Measurements from ENCODE around the gene RGS17. TPM values are rescaled to one million over a fixed set of nuclear protein-coding genes. Genes with fewer than 3 reads are reported as not detected.
A peak's percentile ranks its signal among the peaks of the same experiment; 100 is the strongest.

RGS17 gene
- total and polyA plus RNA-seq, 2 donors = 1.6 to 2.4 TPM

DNA sequence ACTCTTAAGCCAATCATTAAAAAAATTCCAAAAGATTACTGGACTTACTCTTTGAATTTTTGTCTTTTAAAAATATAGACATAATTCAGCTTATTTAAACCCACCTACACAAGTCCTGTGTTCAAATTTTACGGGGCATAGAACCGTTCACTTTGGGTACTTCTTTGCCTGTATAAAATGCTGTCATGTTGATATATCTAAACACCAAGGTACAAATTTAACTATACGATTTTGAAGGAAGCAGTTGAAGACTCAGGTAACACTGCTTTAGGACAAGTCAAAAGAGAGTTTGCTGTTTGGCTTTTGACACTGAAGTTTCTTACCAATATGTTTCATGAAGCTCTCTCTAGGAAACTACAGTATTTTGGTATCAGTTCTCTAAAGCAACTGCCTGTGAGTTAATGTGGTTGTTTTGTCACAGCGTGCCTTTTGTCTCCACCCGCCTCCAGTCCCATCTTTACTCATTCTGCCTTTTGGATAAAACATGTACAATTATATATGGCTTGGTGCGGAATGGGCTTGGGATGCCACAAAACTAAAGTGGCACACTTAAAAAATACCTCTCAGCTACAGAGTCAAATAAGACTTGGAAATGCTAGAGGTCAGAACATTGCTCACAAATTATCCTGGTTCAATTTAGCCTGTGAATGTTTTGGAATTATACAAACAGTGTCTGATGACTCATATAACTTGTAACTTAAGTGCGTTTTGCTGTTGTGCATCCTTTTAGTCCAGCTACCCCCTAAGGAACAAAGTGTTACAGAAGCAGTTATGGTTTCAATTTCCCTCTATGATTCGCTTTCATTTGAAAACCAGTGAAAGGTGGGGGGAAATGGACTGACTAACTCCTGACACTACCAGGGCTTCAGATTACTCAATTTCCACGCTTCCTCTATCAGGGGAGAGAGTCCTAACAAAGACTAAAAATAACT lies 38.7 kb downstream of the RGS17 start:
- Histone ChIP-seq H3K27ac (ENCODE audit: low read depth in 1 of 2, low read length in 1 of 2) (peak overlapping the region; percentile 33 to 52), H3K9me3 (ENCODE audit: control insufficient read depth in 2 of 2, insufficient read depth in 1 of 2, low read length in 1 of 2) (no peaks in the 10 kb centered on the region), H3K4me1 (ENCODE audit: control insufficient read depth in 2 of 2, insufficient read depth in 2 of 2, low read length in 2 of 2) (no peaks in the 10 kb centered on the region), H3K4me3 (ENCODE audit: low read length in 2 of 2) (no peak overlapping the region), H3K36me3 (ENCODE audit: control insufficient read depth in 2 of 2, insufficient read depth in 2 of 2, low read length in 1 of 2) (no peaks in the 10 kb centered on the region), H3K27me3 (ENCODE audit: control insufficient read depth in 2 of 2, insufficient read depth in 1 of 2, low read length in 1 of 2) (no peaks in the 10 kb centered on the region)
- peak in 1 of 9 donors; percentile 12 for DNase-seq (ENCODE audit: low read depth in 6 of 9, low spot score in 9 of 9)
- 88% methylated on average over 9 of the region's 9 CpGs for WGBS

DNA sequence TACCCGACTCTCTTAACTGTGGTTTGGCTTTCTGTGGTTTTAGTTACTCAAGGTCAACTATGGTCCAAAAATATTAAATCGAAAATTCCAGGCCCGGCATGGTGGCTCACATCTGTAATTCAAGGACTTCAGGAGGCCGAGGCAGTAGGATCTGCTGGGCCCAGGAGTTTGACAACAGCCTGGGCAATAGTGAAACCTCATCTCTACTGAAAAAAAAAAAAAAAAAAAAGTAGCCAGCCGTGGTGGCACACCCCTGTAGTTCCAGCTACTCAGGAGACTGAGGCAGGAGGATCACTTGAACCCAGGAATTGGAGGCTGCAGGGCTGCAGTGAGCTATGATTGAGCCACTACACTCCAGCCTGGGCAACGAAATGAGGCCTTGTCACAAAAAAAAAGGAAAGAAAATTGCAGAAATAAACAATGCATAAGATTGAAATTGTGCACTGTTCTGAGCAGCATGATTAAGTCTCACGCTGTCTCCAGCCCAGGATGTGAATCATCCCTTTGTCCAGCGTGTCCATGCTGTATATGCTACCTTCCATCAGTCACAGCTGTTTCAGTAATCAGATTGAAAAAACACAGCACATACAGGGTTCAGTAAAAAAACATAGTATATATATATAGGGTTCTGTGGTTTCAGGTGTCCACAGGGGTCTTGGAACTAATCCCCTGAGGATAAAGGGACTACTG lies 40.7 kb downstream of the RGS17 start:
- H3K9me3 ChIP-seq (ENCODE audit: control insufficient read depth in 2 of 2, insufficient read depth in 1 of 2, low read length in 1 of 2) = no peaks in the 10 kb centered on the region
- 83% methylated on average over 8 of the region's 8 CpGs for WGBS
- no peak overlapping the region for H3K27ac ChIP-seq (ENCODE audit: low read depth in 1 of 2, low read length in 1 of 2)
- no peaks in the 10 kb centered on the region for H3K36me3 ChIP-seq (ENCODE audit: control insufficient read depth in 2 of 2, insufficient read depth in 2 of 2, low read length in 1 of 2)
- no peaks in the 10 kb centered on the region for H3K4me1 ChIP-seq (ENCODE audit: control insufficient read depth in 2 of 2, insufficient read depth in 2 of 2, low read length in 2 of 2)
- no peak overlapping the region for H3K4me3 ChIP-seq (ENCODE audit: low read length in 2 of 2)
- DNase-seq (ENCODE audit: low read depth in 6 of 9, low spot score in 9 of 9) = no peak
- no peaks in the 10 kb centered on the region for H3K27me3 ChIP-seq (ENCODE audit: control insufficient read depth in 2 of 2, insufficient read depth in 1 of 2, low read length in 1 of 2)

DNA sequence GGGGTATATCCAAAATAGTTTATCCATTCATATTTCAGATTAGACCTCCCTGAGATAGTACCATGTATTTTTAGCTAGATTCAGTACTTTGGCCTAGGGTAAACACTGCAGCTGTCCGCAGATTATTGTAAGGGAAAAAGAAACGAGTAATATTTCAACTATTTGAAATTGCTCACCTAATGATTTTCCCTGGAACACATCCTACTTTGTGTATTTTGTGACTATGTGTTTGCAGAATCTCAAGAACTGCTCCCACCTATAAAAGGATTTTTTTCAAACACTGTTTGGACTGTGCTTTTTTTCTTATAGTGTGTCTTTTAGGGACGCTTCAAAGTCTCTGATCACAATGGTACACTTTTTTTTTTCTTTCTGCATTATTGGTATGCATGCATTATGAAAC lies 42.3 kb downstream of the RGS17 start:
- no peak for DNase-seq (ENCODE audit: low read depth in 6 of 9, low spot score in 9 of 9)
- Histone ChIP-seq H3K27me3 (ENCODE audit: control insufficient read depth in 2 of 2, insufficient read depth in 1 of 2, low read length in 1 of 2) (no peaks in the 10 kb centered on the region), H3K4me3 (ENCODE audit: low read length in 2 of 2) (no peak overlapping the region), H3K4me1 (ENCODE audit: control insufficient read depth in 2 of 2, insufficient read depth in 2 of 2, low read length in 2 of 2) (no peaks in the 10 kb centered on the region), H3K9me3 (ENCODE audit: control insufficient read depth in 2 of 2, insufficient read depth in 1 of 2, low read length in 1 of 2) (no peaks in the 10 kb centered on the region), H3K27ac (ENCODE audit: low read depth in 1 of 2, low read length in 1 of 2) (no peak overlapping the region), H3K36me3 (ENCODE audit: control insufficient read depth in 2 of 2, insufficient read depth in 2 of 2, low read length in 1 of 2) (no peaks in the 10 kb centered on the region)
- WGBS = 94% methylated on average over 3 of the region's 3 CpGs

DNA sequence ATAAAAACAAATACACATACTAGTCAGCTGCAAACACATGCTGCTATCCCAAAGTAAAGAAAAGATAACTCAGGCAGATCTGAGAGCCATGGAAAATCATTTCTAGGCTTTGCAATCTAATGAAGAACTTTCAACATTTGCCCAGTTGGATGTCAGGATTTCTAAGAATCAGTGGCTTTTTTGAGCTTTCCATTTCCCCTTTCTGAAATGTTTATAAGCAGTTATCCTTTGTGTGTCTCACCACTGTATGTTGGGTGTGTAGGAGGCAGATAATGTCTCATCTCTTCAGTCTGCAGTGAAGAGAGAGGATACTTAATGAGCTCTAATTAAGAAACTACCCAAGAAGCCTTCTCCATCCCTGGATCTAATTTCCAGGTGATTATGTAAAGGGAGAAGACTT lies 43.6 kb downstream of the RGS17 start:
- DNase-seq (ENCODE audit: low read depth in 6 of 9, low spot score in 9 of 9) = no peak
- H3K27ac ChIP-seq (ENCODE audit: low read depth in 1 of 2, low read length in 1 of 2) = no peak overlapping the region
- H3K4me3 ChIP-seq (ENCODE audit: low read length in 2 of 2) = no peak overlapping the region
- H3K27me3 ChIP-seq (ENCODE audit: control insufficient read depth in 2 of 2, insufficient read depth in 1 of 2, low read length in 1 of 2) = no peaks in the 10 kb centered on the region
- no peaks in the 10 kb centered on the region for H3K36me3 ChIP-seq (ENCODE audit: control insufficient read depth in 2 of 2, insufficient read depth in 2 of 2, low read length in 1 of 2)
- no peaks in the 10 kb centered on the region for H3K9me3 ChIP-seq (ENCODE audit: control insufficient read depth in 2 of 2, insufficient read depth in 1 of 2, low read length in 1 of 2)
- H3K4me1 ChIP-seq (ENCODE audit: control insufficient read depth in 2 of 2, insufficient read depth in 2 of 2, low read length in 2 of 2) = no peaks in the 10 kb centered on the region

DNA sequence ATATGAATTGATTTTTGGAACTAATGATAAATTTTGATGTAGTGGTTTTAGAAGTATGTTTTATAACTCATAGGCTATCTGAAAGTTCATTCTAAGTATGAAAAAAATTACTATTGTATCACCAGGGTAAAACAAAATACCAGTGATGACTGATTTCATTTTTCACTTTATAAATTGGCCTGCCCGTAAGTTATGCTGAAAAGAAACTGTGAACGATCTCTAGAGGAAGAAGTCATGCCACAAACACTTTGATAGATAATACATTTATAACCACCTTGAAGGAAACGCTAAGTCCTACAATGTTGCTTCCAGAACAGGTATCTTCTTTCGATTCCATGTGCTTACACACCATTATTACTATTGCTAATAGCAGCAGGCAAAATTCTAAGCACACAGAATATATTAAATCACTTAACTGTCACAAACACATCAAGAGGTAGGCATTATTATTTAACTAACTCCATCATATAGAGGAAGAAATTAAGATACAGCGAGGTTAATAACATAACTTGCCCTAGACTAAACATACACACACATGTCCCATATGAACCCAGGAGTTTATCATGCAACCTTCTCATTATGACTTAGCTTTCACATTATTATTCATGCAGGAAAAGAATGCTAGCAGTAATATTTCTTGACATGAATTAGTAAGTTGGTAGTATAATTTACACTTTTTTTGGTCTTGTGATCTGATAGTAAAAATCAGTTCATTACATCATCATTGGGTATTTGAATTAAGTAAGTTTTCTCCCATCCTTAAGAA lies 44.7 kb downstream of the RGS17 start:
- DNase-seq (ENCODE audit: low read depth in 6 of 9, low spot score in 9 of 9) = no peak
- no peaks in the 10 kb centered on the region for H3K9me3 ChIP-seq (ENCODE audit: control insufficient read depth in 2 of 2, insufficient read depth in 1 of 2, low read length in 1 of 2)
- H3K27me3 ChIP-seq (ENCODE audit: control insufficient read depth in 2 of 2, insufficient read depth in 1 of 2, low read length in 1 of 2) = no peaks in the 10 kb centered on the region
- no peaks in the 10 kb centered on the region for H3K36me3 ChIP-seq (ENCODE audit: control insufficient read depth in 2 of 2, insufficient read depth in 2 of 2, low read length in 1 of 2)
- H3K4me1 ChIP-seq (ENCODE audit: control insufficient read depth in 2 of 2, insufficient read depth in 2 of 2, low read length in 2 of 2) = no peaks in the 10 kb centered on the region
- H3K4me3 ChIP-seq (ENCODE audit: low read length in 2 of 2) = no peak overlapping the region
- H3K27ac ChIP-seq (ENCODE audit: low read depth in 1 of 2, low read length in 1 of 2) = no peak overlapping the region
- 93% methylated on average over 5 of the region's 5 CpGs for WGBS

DNA sequence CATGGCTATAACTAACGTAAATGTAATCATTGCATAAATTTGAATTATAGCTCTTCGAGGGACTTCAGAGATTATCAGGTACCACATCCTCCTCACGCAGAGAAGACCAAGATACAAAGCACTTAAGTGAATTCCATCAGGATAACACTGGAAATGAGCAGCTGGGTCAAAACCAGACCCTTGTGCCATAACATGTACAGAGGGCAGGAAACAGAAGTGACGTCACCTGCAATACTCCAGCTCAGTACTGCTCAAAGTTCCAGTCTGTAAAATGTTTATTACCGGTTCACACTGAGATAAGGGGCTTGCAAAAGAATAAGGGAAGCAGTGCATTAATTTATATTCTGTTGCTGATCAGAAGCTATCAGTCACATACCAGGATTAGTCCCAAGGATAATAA lies 45.8 kb downstream of the RGS17 start:
- no peaks in the 10 kb centered on the region for H3K27me3 ChIP-seq (ENCODE audit: control insufficient read depth in 2 of 2, insufficient read depth in 1 of 2, low read length in 1 of 2)

DNA sequence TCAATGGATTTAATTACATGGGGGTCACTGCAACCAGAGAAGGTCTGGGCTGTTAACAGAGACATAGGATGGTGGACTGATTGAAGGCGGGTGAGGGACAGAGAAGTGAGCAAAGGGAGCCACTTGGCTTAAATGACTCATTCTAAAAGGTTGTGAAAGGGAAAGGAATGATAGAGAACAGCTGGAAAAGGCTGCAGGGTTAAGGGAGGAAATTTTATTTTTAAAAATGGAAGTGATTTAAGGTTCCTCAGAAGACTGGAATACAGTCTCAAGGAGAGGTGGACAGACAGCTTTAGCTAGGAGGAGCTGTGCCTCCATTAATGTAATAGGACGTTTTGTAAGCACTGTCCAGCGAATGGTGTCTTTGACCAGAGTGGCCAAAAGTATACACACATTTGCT lies 46.7 kb downstream of the RGS17 start:
- Histone ChIP-seq H3K9me3 (ENCODE audit: control insufficient read depth in 2 of 2, insufficient read depth in 1 of 2, low read length in 1 of 2) (no peaks in the 10 kb centered on the region), H3K36me3 (ENCODE audit: control insufficient read depth in 2 of 2, insufficient read depth in 2 of 2, low read length in 1 of 2) (no peaks in the 10 kb centered on the region), H3K27ac (ENCODE audit: low read depth in 1 of 2, low read length in 1 of 2) (no peak overlapping the region), H3K4me1 (ENCODE audit: control insufficient read depth in 2 of 2, insufficient read depth in 2 of 2, low read length in 2 of 2) (no peaks in the 10 kb centered on the region), H3K27me3 (ENCODE audit: control insufficient read depth in 2 of 2, insufficient read depth in 1 of 2, low read length in 1 of 2) (no peaks in the 10 kb centered on the region), H3K4me3 (ENCODE audit: low read length in 2 of 2) (no peak overlapping the region)
- 91% methylated on average over 3 of the region's 3 CpGs for WGBS
- no peak for DNase-seq (ENCODE audit: low read depth in 6 of 9, low spot score in 9 of 9)

More for the DNA sequence above, 45.8 kb downstream of the RGS17 start:
- H3K36me3 ChIP-seq (ENCODE audit: control insufficient read depth in 2 of 2, insufficient read depth in 2 of 2, low read length in 1 of 2) = no peaks in the 10 kb centered on the region
- WGBS = 81% methylated on average over 5 of the region's 5 CpGs
- H3K4me1 ChIP-seq (ENCODE audit: control insufficient read depth in 2 of 2, insufficient read depth in 2 of 2, low read length in 2 of 2) = no peaks in the 10 kb centered on the region
- H3K9me3 ChIP-seq (ENCODE audit: control insufficient read depth in 2 of 2, insufficient read depth in 1 of 2, low read length in 1 of 2) = no peaks in the 10 kb centered on the region
- DNase-seq (ENCODE audit: low read depth in 6 of 9, low spot score in 9 of 9) = no peak
- no peak overlapping the region for H3K4me3 ChIP-seq (ENCODE audit: low read length in 2 of 2)
- H3K27ac ChIP-seq (ENCODE audit: low read depth in 1 of 2, low read length in 1 of 2) = no peak overlapping the region

DNA sequence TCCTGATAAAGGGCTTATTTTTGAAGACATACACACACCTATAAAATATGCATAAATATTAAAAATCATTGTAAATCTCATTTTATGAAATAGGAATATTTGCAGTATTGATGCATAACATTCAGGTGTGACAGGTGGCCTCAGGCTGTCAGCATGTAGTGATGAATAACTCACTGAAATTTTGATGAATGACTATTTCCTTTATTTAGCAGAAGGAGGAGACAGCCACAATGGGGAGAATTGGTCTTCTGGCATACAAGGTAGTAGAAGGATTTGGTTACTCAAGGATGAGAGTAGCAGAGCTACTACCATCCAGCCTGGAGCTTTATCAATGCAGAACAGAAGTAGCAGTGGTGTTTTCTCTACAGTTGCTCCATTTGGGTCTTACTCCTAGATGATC lies 47.2 kb downstream of the RGS17 start:
- H3K27ac ChIP-seq (ENCODE audit: low read depth in 1 of 2, low read length in 1 of 2) = no peak overlapping the region
- H3K27me3 ChIP-seq (ENCODE audit: control insufficient read depth in 2 of 2, insufficient read depth in 1 of 2, low read length in 1 of 2) = no peaks in the 10 kb centered on the region
- no peaks in the 10 kb centered on the region for H3K36me3 ChIP-seq (ENCODE audit: control insufficient read depth in 2 of 2, insufficient read depth in 2 of 2, low read length in 1 of 2)
- H3K9me3 ChIP-seq (ENCODE audit: control insufficient read depth in 2 of 2, insufficient read depth in 1 of 2, low read length in 1 of 2) = no peaks in the 10 kb centered on the region
- H3K4me3 ChIP-seq (ENCODE audit: low read length in 2 of 2) = no peak overlapping the region
- H3K4me1 ChIP-seq (ENCODE audit: control insufficient read depth in 2 of 2, insufficient read depth in 2 of 2, low read length in 2 of 2) = no peaks in the 10 kb centered on the region
- DNase-seq (ENCODE audit: low read depth in 6 of 9, low spot score in 9 of 9) = no peak

DNA sequence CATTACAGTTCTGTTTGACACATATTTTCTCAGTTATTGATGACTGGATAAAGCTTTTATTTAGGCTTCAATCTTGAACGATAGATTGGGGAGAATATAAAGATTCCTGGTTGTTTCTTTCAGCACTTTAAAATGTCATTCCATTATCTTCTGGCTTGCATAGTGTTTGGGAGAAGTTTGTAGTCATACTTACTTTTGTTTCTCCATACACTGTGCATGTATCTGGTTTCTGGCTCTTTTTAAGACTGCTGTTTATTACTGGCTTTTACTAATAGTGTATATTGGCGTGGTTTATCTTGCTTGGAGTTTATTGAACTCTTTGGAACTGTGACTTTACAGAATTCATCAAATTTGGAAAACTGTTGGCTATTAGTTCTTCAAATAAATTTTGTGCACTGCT lies 49.2 kb downstream of the RGS17 start:
- H3K9me3 ChIP-seq (ENCODE audit: control insufficient read depth in 2 of 2, insufficient read depth in 1 of 2, low read length in 1 of 2) = no peaks in the 10 kb centered on the region
- H3K27ac ChIP-seq (ENCODE audit: low read depth in 1 of 2, low read length in 1 of 2) = no peak overlapping the region
- H3K36me3 ChIP-seq (ENCODE audit: control insufficient read depth in 2 of 2, insufficient read depth in 2 of 2, low read length in 1 of 2) = no peaks in the 10 kb centered on the region
- H3K27me3 ChIP-seq (ENCODE audit: control insufficient read depth in 2 of 2, insufficient read depth in 1 of 2, low read length in 1 of 2) = no peaks in the 10 kb centered on the region
- no peaks in the 10 kb centered on the region for H3K4me1 ChIP-seq (ENCODE audit: control insufficient read depth in 2 of 2, insufficient read depth in 2 of 2, low read length in 2 of 2)
- no peak overlapping the region for H3K4me3 ChIP-seq (ENCODE audit: low read length in 2 of 2)
- DNase-seq (ENCODE audit: low read depth in 6 of 9, low spot score in 9 of 9) = no peak
- 93% methylated on average over 2 of the region's 2 CpGs for WGBS
